ENCODE results near the gene PTPRK. TPM values are rescaled to one million over a fixed set of nuclear protein-coding genes. Genes with fewer than 3 reads are reported as not detected.

PTPRK gene
- total and polyA plus RNA-seq, 5 donors from 2014 or later: 0.16 to 1.0 (median 0.45) TPM; not detected in 1

DNA sequence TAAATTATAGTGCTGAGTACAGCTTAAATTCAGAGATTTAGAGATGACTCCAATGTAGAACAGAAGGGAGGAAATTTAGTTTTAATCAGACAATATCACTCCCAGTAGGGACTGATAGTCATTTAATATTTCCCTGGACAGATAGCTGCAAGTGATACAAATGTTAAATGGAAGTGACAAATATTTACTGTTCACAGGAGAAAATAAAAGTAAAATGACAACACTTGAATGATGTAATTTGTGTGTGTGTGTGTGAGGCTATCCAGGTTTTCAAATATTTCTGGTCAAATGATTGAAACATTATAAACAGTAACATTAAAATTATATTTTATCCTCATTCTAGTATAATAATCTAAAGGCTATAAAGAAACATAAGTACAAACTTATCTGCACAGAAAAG, 399.2 kb downstream of the PTPRK start:
- DNase-seq (no peak), ATAC-seq (ENCODE audit: low read depth in 2 of 2) (no peak)
- H3K36me3 ChIP-seq (ENCODE audit: control insufficient read depth, insufficient read depth, low read length): no peaks in the 10 kb centered on the region
- H3K9me3 ChIP-seq (ENCODE audit: control insufficient read depth in 2 of 2, low read length in 2 of 2): no peaks in the 10 kb centered on the region
- Mint-ChIP-seq H3K27ac (no peak overlapping the region), H3K27me3 (no peaks in the 10 kb centered on the region), H3K4me1 (no peaks in the 10 kb centered on the region), H3K9me3 (peaks cover 0 to 5% (median 0%) of the 10 kb centered on the region in 7 donors), H3K36me3 (no peaks in the 10 kb centered on the region), H3K4me3 (no peak overlapping the region)
- no peak overlapping the region for H3K4me3 ChIP-seq (ENCODE audit: low read depth, low read length)
- no peak overlapping the region for H3K27ac ChIP-seq (ENCODE audit: insufficient read depth, low read length, poor library complexity, severe bottlenecking)
- no peaks in the 10 kb centered on the region for H3K27me3 ChIP-seq (ENCODE audit: control insufficient read depth, insufficient read depth, low read length)
- H3K4me1 ChIP-seq (ENCODE audit: control insufficient read depth, insufficient read depth, low read length, poor library complexity, severe bottlenecking): no peaks in the 10 kb centered on the region

DNA sequence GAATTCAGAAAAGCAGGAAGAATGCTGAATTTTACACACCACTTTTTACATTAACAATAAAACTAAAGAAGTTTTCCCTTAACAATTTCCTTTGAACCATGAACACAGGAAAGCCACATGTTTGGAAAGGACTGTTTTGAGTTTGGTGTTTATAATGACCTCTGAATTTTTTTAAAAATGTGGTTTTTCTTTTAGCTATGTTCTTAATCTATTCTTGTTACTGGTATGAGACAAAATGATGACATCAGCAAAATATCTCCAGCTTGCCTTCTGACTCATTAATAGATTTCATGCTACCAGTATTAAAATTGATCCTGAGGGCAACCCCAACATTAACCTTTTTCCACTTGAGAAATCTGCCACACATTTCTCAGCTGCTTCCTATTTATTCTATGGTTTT, 402.0 kb downstream of the PTPRK start:
- Histone ChIP-seq H3K4me1 (ENCODE audit: control insufficient read depth, insufficient read depth, low read length, poor library complexity, severe bottlenecking) (no peaks in the 10 kb centered on the region), H3K9me3 (ENCODE audit: control insufficient read depth in 2 of 2, low read length in 2 of 2) (no peaks in the 10 kb centered on the region), H3K4me3 (ENCODE audit: low read depth, low read length) (no peak overlapping the region), H3K27me3 (ENCODE audit: control insufficient read depth, insufficient read depth, low read length) (no peaks in the 10 kb centered on the region), H3K27ac (ENCODE audit: insufficient read depth, low read length, poor library complexity, severe bottlenecking) (no peak overlapping the region), H3K36me3 (ENCODE audit: control insufficient read depth, insufficient read depth, low read length) (no peaks in the 10 kb centered on the region)
- Mint-ChIP-seq H3K27me3 (no peaks in the 10 kb centered on the region), H3K27ac (no peak overlapping the region), H3K4me1 (no peaks in the 10 kb centered on the region), H3K9me3 (peaks cover 0 to 4% (median 0%) of the 10 kb centered on the region in 7 donors), H3K4me3 (no peak overlapping the region), H3K36me3 (no peaks in the 10 kb centered on the region)
- ATAC-seq (ENCODE audit: low read depth in 2 of 2) (no peak), DNase-seq (no peak)

DNA sequence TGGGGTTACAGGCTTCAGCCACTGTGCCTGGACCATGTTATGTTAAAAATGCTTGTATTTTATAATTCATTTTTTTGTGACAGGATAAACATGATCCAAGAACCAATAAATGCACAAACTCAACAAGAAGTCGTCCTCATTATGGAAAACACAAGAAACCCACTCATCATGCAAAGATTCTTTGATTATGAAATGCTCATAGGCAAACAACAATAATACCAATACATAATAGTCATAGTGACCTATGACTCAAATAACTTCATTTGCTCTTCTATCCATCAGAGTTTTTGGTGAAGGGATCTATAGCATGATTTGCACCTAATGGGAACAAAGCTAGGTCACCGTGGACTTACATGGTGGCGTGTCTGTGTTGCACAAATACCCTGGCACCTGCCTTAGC, 402.5 kb downstream of the PTPRK start:
- H3K4me1 ChIP-seq (ENCODE audit: control insufficient read depth, insufficient read depth, low read length, poor library complexity, severe bottlenecking): no peaks in the 10 kb centered on the region
- no peaks in the 10 kb centered on the region for H3K9me3 ChIP-seq (ENCODE audit: control insufficient read depth in 2 of 2, low read length in 2 of 2)
- H3K27ac ChIP-seq (ENCODE audit: insufficient read depth, low read length, poor library complexity, severe bottlenecking): no peak overlapping the region
- H3K4me3 Mint-ChIP-seq: no peak overlapping the region
- H3K36me3 Mint-ChIP-seq: no peaks in the 10 kb centered on the region
- no peak overlapping the region for H3K4me3 ChIP-seq (ENCODE audit: low read depth, low read length)
- H3K4me1 Mint-ChIP-seq: peaks cover under 1 to 2% (median under 1%) of the 10 kb centered on the region in 4 donors
- no peak for ATAC-seq (ENCODE audit: low read depth in 2 of 2)
- no peaks in the 10 kb centered on the region for H3K36me3 ChIP-seq (ENCODE audit: control insufficient read depth, insufficient read depth, low read length)
- no peaks in the 10 kb centered on the region for H3K27me3 Mint-ChIP-seq
- peaks cover 0 to 4% (median 0%) of the 10 kb centered on the region in 7 donors for H3K9me3 Mint-ChIP-seq
- no peaks in the 10 kb centered on the region for H3K27me3 ChIP-seq (ENCODE audit: control insufficient read depth, insufficient read depth, low read length)
- H3K27ac Mint-ChIP-seq: no peak overlapping the region
- no peak for DNase-seq

GRCh38 chr6:128114164-128114563, 406.2 kb downstream of the PTPRK start:
- Histone ChIP-seq H3K9me3 (ENCODE audit: control insufficient read depth in 2 of 2, low read length in 2 of 2) (no peaks in the 10 kb centered on the region), H3K4me3 (ENCODE audit: low read depth, low read length) (no peak overlapping the region), H3K4me1 (ENCODE audit: control insufficient read depth, insufficient read depth, low read length, poor library complexity, severe bottlenecking) (no peaks in the 10 kb centered on the region), H3K27ac (ENCODE audit: insufficient read depth, low read length, poor library complexity, severe bottlenecking) (no peak overlapping the region), H3K36me3 (ENCODE audit: control insufficient read depth, insufficient read depth, low read length) (no peaks in the 10 kb centered on the region), H3K27me3 (ENCODE audit: control insufficient read depth, insufficient read depth, low read length) (no peaks in the 10 kb centered on the region)
- Mint-ChIP-seq H3K27me3 (no peaks in the 10 kb centered on the region), H3K9me3 (peaks cover 0 to 4% (median 0%) of the 10 kb centered on the region in 7 donors), H3K36me3 (no peaks in the 10 kb centered on the region), H3K4me1 (peaks cover 3 to 5% (median 4%) of the 10 kb centered on the region in 4 donors), H3K27ac (no peak overlapping the region), H3K4me3 (no peak overlapping the region)
- no peak for ATAC-seq (ENCODE audit: low read depth in 2 of 2)
- no peak for DNase-seq

DNA sequence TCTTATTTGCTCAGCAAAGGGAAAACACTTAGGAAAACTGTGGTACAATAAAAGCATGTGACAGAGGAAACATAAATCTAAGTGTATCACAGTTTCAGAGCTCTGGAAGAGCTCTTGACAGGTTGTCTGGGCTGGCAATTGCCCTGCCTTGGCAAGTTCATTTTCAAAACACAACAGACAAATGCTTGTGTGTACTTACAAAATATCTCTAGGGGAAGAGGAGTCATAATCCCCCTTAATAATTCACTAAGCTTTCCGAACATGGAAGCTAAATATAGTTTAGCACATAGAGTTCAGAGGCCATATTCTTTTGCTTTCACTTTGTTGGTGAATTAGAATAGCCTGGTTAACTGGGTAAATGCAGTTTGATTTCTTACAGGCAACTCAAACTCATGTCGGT, 407.9 kb downstream of the PTPRK start:
- no peak overlapping the region for H3K27ac ChIP-seq (ENCODE audit: insufficient read depth, low read length, poor library complexity, severe bottlenecking)
- H3K9me3 ChIP-seq (ENCODE audit: control insufficient read depth in 2 of 2, low read length in 2 of 2): no peaks in the 10 kb centered on the region
- H3K4me1 ChIP-seq (ENCODE audit: control insufficient read depth, insufficient read depth, low read length, poor library complexity, severe bottlenecking): no peaks in the 10 kb centered on the region
- Mint-ChIP-seq H3K36me3 (no peaks in the 10 kb centered on the region), H3K27ac (peak overlapping the region in 1 of 3 donors; percentile 13), H3K27me3 (no peaks in the 10 kb centered on the region), H3K9me3 (peaks cover 0 to 4% (median 0%) of the 10 kb centered on the region in 7 donors), H3K4me1 (peaks cover 3 to 5% (median 4%) of the 10 kb centered on the region in 4 donors), H3K4me3 (peak overlapping the region in 2 of 4 donors; percentile 28 to 47)
- H3K4me3 ChIP-seq (ENCODE audit: low read depth, low read length): peak overlapping the region; percentile 8
- no peaks in the 10 kb centered on the region for H3K36me3 ChIP-seq (ENCODE audit: control insufficient read depth, insufficient read depth, low read length)
- H3K27me3 ChIP-seq (ENCODE audit: control insufficient read depth, insufficient read depth, low read length): no peaks in the 10 kb centered on the region
- DNase-seq: peak in 1 of 3 donors; percentile 12
- ATAC-seq (ENCODE audit: low read depth in 2 of 2): no peak

- Histone ChIP-seq H3K36me3 (ENCODE audit: control insufficient read depth, insufficient read depth, low read length) (no peaks in the 10 kb centered on the region), H3K4me3 (ENCODE audit: low read depth, low read length) (no peak overlapping the region), H3K9me3 (ENCODE audit: control insufficient read depth in 2 of 2, low read length in 2 of 2) (no peaks in the 10 kb centered on the region), H3K4me1 (ENCODE audit: control insufficient read depth, insufficient read depth, low read length, poor library complexity, severe bottlenecking) (no peaks in the 10 kb centered on the region), H3K27ac (ENCODE audit: insufficient read depth, low read length, poor library complexity, severe bottlenecking) (no peak overlapping the region), H3K27me3 (ENCODE audit: control insufficient read depth, insufficient read depth, low read length) (no peaks in the 10 kb centered on the region)
- Mint-ChIP-seq H3K27ac (no peak overlapping the region), H3K36me3 (no peaks in the 10 kb centered on the region), H3K9me3 (peaks cover 0 to 4% (median 0%) of the 10 kb centered on the region in 7 donors), H3K27me3 (no peaks in the 10 kb centered on the region), H3K4me3 (no peak overlapping the region), H3K4me1 (peaks cover 3 to 5% (median 4%) of the 10 kb centered on the region in 4 donors)
- no peak for ATAC-seq (ENCODE audit: low read depth in 2 of 2)
- DNase-seq: no peak
Measured at GRCh38 chr6:128111096-128111495, 409.3 kb downstream of the PTPRK start.

DNA sequence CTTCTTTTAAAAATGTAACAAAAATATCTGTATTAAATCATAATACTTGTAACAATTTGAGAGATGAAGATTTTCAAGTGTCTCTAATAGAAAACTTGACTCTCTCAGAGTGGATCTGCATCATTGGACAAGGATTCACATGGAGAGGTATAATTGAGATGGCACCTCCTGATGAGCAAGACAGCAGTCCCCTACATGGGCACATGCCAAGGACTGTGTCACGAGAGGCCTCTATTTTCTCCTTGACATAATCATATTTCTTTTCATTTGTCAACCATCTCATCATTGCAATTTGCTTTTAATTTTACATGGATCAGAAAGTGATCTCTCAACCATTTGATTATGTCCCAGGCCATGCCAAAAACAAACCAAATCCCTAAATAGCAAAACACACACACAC, 412.7 kb downstream of the PTPRK start:
- Mint-ChIP-seq H3K4me3 (no peak overlapping the region), H3K9me3 (no peaks in the 10 kb centered on the region), H3K27ac (no peak overlapping the region), H3K4me1 (peaks cover 0 to 2% (median 0%) of the 10 kb centered on the region in 4 donors), H3K36me3 (no peaks in the 10 kb centered on the region), H3K27me3 (no peaks in the 10 kb centered on the region)
- DNase-seq: no peak
- Histone ChIP-seq H3K4me1 (ENCODE audit: control insufficient read depth, insufficient read depth, low read length, poor library complexity, severe bottlenecking) (no peaks in the 10 kb centered on the region), H3K9me3 (ENCODE audit: control insufficient read depth in 2 of 2, low read length in 2 of 2) (no peaks in the 10 kb centered on the region), H3K27me3 (ENCODE audit: control insufficient read depth, insufficient read depth, low read length) (no peaks in the 10 kb centered on the region), H3K36me3 (ENCODE audit: control insufficient read depth, insufficient read depth, low read length) (no peaks in the 10 kb centered on the region), H3K27ac (ENCODE audit: insufficient read depth, low read length, poor library complexity, severe bottlenecking) (no peak overlapping the region), H3K4me3 (ENCODE audit: low read depth, low read length) (no peak overlapping the region)
- ATAC-seq (ENCODE audit: low read depth in 2 of 2): no peak

GRCh38 chr6:128099571-128100197, 420.7 kb downstream of the PTPRK start:
- Mint-ChIP-seq H3K27me3 (no peaks in the 10 kb centered on the region), H3K36me3 (no peaks in the 10 kb centered on the region), H3K4me3 (no peak overlapping the region), H3K9me3 (no peaks in the 10 kb centered on the region), H3K27ac (no peak overlapping the region), H3K4me1 (peaks cover 0 to 2% (median 0%) of the 10 kb centered on the region in 4 donors)
- H3K27me3 ChIP-seq (ENCODE audit: control insufficient read depth, insufficient read depth, low read length): no peaks in the 10 kb centered on the region
- no peaks in the 10 kb centered on the region for H3K9me3 ChIP-seq (ENCODE audit: control insufficient read depth in 2 of 2, low read length in 2 of 2)
- H3K4me3 ChIP-seq (ENCODE audit: low read depth, low read length): no peak overlapping the region
- H3K36me3 ChIP-seq (ENCODE audit: control insufficient read depth, insufficient read depth, low read length): no peaks in the 10 kb centered on the region
- no peak overlapping the region for H3K27ac ChIP-seq (ENCODE audit: insufficient read depth, low read length, poor library complexity, severe bottlenecking)
- no peak for DNase-seq
- H3K4me1 ChIP-seq (ENCODE audit: control insufficient read depth, insufficient read depth, low read length, poor library complexity, severe bottlenecking): no peaks in the 10 kb centered on the region
- ATAC-seq (ENCODE audit: low read depth in 2 of 2): no peak
